Stimulated activated naive CD8-positive, alpha-beta T cell treated with anti-CD3 and anti-CD28 coated beads, Interleukin-15, amount 100 ng/mL, for 72 hours (primary cell): ENCODE results near the gene ANO9.

Experiments used
- ATAC-seq: fragments of 150-1000 bp; cut with Tn5 transposase; 2 replicates; pipeline ENCODE4 v1.10.0; 2021; ENCODE audit warnings: mild to moderate bottlenecking, moderate library complexity
- DNase-seq, 2 donors: peaks; one replicate each; pipeline ENCODE4 v3.0.0; 2021 to 2022
- H3K27ac Mint-ChIP-seq, 2 donors: one replicate each; pipeline ENCODE4 v1.8.0; 2022; ENCODE audit warnings: mild to moderate bottlenecking in 2 of 2, mixed read lengths in 2 of 2, moderate library complexity in 2 of 2
- H3K27me3 Mint-ChIP-seq: one replicate; pipeline ENCODE4 v1.8.0; 2022; ENCODE audit warnings: mixed read lengths
- H3K4me1 Mint-ChIP-seq: one replicate; pipeline ENCODE4 v1.8.0; 2022; ENCODE audit warnings: mild to moderate bottlenecking, mixed read lengths
- H3K4me3 Mint-ChIP-seq, 2 donors: one replicate each; pipeline ENCODE4 v1.8.0; 2022; ENCODE audit warnings: mild to moderate bottlenecking in 2 of 2, mixed read lengths in 2 of 2, moderate library complexity in 1 of 2
- H3K9me3 Mint-ChIP-seq, 2 donors: one replicate each; pipeline ENCODE4 v1.8.0; 2022; ENCODE audit warnings: mixed read lengths in 2 of 2

The ANO9 gene

GRCh38 chr11:441418-442274, at the start of gene ANO9:
TSS of gene ANO9 (minus strand) at chr11:442011. CDS start at chr11:441926, 85 bp downstream.
- H3K4me3 Mint-ChIP-seq: peak within 1 kb of the TSS; percentile 66 to 75
- peak; percentile 59 to 64 for DNase-seq
- peak; percentile 88 for ATAC-seq
- H3K4me1 Mint-ChIP-seq: peaks cover 42% of the 10 kb centered on the region
- no peaks in the 10 kb centered on the region for H3K27me3 Mint-ChIP-seq
- H3K9me3 Mint-ChIP-seq: no peaks in the 10 kb centered on the region
- peak within 1 kb of the TSS in 1 of 2 donors; percentile 63 for H3K27ac Mint-ChIP-seq

- ATAC-seq (no peak), DNase-seq (no peak)
- no peaks in the 10 kb centered on the region for H3K27me3 Mint-ChIP-seq
- H3K4me3 Mint-ChIP-seq: no peak overlapping the region
- no peaks in the 10 kb centered on the region for H3K4me1 Mint-ChIP-seq
- no peak overlapping the region for H3K27ac Mint-ChIP-seq
- no peaks in the 10 kb centered on the region for H3K9me3 Mint-ChIP-seq
These were observed 49.5 kb upstream of the ANO9 start for GRCh38 chr11:491358-491757.

GRCh38 chr11:490930-491260, 49.1 kb upstream of the ANO9 start:
- no peak overlapping the region for H3K4me3 Mint-ChIP-seq
- no peak for ATAC-seq
- no peak overlapping the region for H3K27ac Mint-ChIP-seq
- no peaks in the 10 kb centered on the region for H3K27me3 Mint-ChIP-seq
- H3K9me3 Mint-ChIP-seq: no peaks in the 10 kb centered on the region
- no peaks in the 10 kb centered on the region for H3K4me1 Mint-ChIP-seq
- no peak for DNase-seq

- H3K27me3 Mint-ChIP-seq: no peaks in the 10 kb centered on the region
- DNase-seq (no peak), ATAC-seq (no peak)
- no peak overlapping the region for H3K4me3 Mint-ChIP-seq
- H3K9me3 Mint-ChIP-seq: no peaks in the 10 kb centered on the region
- no peaks in the 10 kb centered on the region for H3K4me1 Mint-ChIP-seq
- no peak overlapping the region for H3K27ac Mint-ChIP-seq
These were observed 48.5 kb upstream of the ANO9 start for GRCh38 chr11:490186-490929.

- no peak for DNase-seq
- Mint-ChIP-seq H3K9me3 (no peaks in the 10 kb centered on the region), H3K27ac (no peak overlapping the region), H3K27me3 (no peaks in the 10 kb centered on the region), H3K4me3 (no peak overlapping the region), H3K4me1 (no peaks in the 10 kb centered on the region)
- no peak for ATAC-seq
These were observed 47.9 kb upstream of the ANO9 start for GRCh38 chr11:489610-490185.

GRCh38 chr11:488992-489391, 47.2 kb upstream of the ANO9 start:
- H3K4me1 Mint-ChIP-seq: no peaks in the 10 kb centered on the region

GRCh38 chr11:488579-488978, 46.8 kb upstream of the ANO9 start:
- no peaks in the 10 kb centered on the region for H3K4me1 Mint-ChIP-seq
- H3K27ac Mint-ChIP-seq: peak overlapping the region in 1 of 2 donors; percentile 82
- H3K9me3 Mint-ChIP-seq: no peaks in the 10 kb centered on the region
- peak overlapping the region in 1 of 2 donors; percentile 29 for H3K4me3 Mint-ChIP-seq
- DNase-seq (no peak), ATAC-seq (no peak)
- no peaks in the 10 kb centered on the region for H3K27me3 Mint-ChIP-seq

More at GRCh38 chr11:488992-489391, 47.2 kb upstream of the ANO9 start:
- H3K4me3 Mint-ChIP-seq: no peak overlapping the region
- DNase-seq: no peak
- H3K27ac Mint-ChIP-seq: peak overlapping the region in 1 of 2 donors; percentile 82
- no peaks in the 10 kb centered on the region for H3K9me3 Mint-ChIP-seq
- no peaks in the 10 kb centered on the region for H3K27me3 Mint-ChIP-seq
- no peak for ATAC-seq

GRCh38 chr11:488062-488461, 46.3 kb upstream of the ANO9 start:
- no peaks in the 10 kb centered on the region for H3K9me3 Mint-ChIP-seq
- H3K4me3 Mint-ChIP-seq: no peak overlapping the region
- H3K27me3 Mint-ChIP-seq: no peaks in the 10 kb centered on the region
- no peak for DNase-seq
- H3K4me1 Mint-ChIP-seq: no peaks in the 10 kb centered on the region
- peak; percentile 50 for ATAC-seq
- peak overlapping the region in 1 of 2 donors; percentile 82 for H3K27ac Mint-ChIP-seq

- ATAC-seq (no peak), DNase-seq (no peak)
- Mint-ChIP-seq H3K9me3 (no peaks in the 10 kb centered on the region), H3K27me3 (no peaks in the 10 kb centered on the region), H3K4me3 (no peak overlapping the region), H3K4me1 (no peaks in the 10 kb centered on the region), H3K27ac (no peak overlapping the region)
These were observed 45.8 kb upstream of the ANO9 start for GRCh38 chr11:487571-488021.

- no peaks in the 10 kb centered on the region for H3K9me3 Mint-ChIP-seq
- ATAC-seq: peak; percentile 27
- no peak overlapping the region for H3K4me3 Mint-ChIP-seq
- H3K4me1 Mint-ChIP-seq: no peaks in the 10 kb centered on the region
- no peaks in the 10 kb centered on the region for H3K27me3 Mint-ChIP-seq
- no peak overlapping the region for H3K27ac Mint-ChIP-seq
- DNase-seq: no peak
These were observed 44.4 kb upstream of the ANO9 start for GRCh38 chr11:486189-486588.

- no peak for ATAC-seq
- no peaks in the 10 kb centered on the region for H3K27me3 Mint-ChIP-seq
- DNase-seq: no peak
These were observed 42.8 kb upstream of the ANO9 start for GRCh38 chr11:484616-485015.

GRCh38 chr11:479311-479710, 37.5 kb upstream of the ANO9 start:
- DNase-seq: no peak
- Mint-ChIP-seq H3K9me3 (no peaks in the 10 kb centered on the region), H3K27ac (no peak overlapping the region), H3K27me3 (no peaks in the 10 kb centered on the region), H3K4me3 (no peak overlapping the region), H3K4me1 (no peaks in the 10 kb centered on the region)
- no peak for ATAC-seq

More at GRCh38 chr11:484616-485015, 42.8 kb upstream of the ANO9 start:
- Mint-ChIP-seq H3K27ac (no peak overlapping the region), H3K4me1 (no peaks in the 10 kb centered on the region), H3K4me3 (no peak overlapping the region), H3K9me3 (no peaks in the 10 kb centered on the region)

GRCh38 chr11:477052-477715, 35.4 kb upstream of the ANO9 start:
- H3K27me3 Mint-ChIP-seq: no peaks in the 10 kb centered on the region
- no peaks in the 10 kb centered on the region for H3K4me1 Mint-ChIP-seq
- no peak for ATAC-seq
- no peaks in the 10 kb centered on the region for H3K9me3 Mint-ChIP-seq
- no peak for DNase-seq
- H3K27ac Mint-ChIP-seq: no peak overlapping the region
- H3K4me3 Mint-ChIP-seq: no peak overlapping the region

GRCh38 chr11:476416-476815, 34.6 kb upstream of the ANO9 start:
- no peak for DNase-seq
- no peaks in the 10 kb centered on the region for H3K27me3 Mint-ChIP-seq

GRCh38 chr11:475941-476340, 34.1 kb upstream of the ANO9 start:
- Mint-ChIP-seq H3K9me3 (no peaks in the 10 kb centered on the region), H3K4me1 (no peaks in the 10 kb centered on the region), H3K27ac (peak overlapping the region in 1 of 2 donors; percentile 6), H3K4me3 (no peak overlapping the region), H3K27me3 (no peaks in the 10 kb centered on the region)
- ATAC-seq: no peak
- DNase-seq: no peak

More at GRCh38 chr11:476416-476815, 34.6 kb upstream of the ANO9 start:
- Mint-ChIP-seq H3K4me1 (no peaks in the 10 kb centered on the region), H3K27ac (peak overlapping the region in 1 of 2 donors; percentile 6), H3K9me3 (no peaks in the 10 kb centered on the region), H3K4me3 (no peak overlapping the region)
- ATAC-seq: no peak
